Measurements from ENCODE around the gene TCHP. TPM values are rescaled to one million over a fixed set of nuclear protein-coding genes. Genes with fewer than 3 reads are reported as not detected.

The TCHP gene
- total and polyA plus RNA-seq, 2 of the 13 experiments (the other 11 are each of a cell fraction or from before 2014, with no cell fraction given), result 6.7 to 12.2 TPM

DNA sequence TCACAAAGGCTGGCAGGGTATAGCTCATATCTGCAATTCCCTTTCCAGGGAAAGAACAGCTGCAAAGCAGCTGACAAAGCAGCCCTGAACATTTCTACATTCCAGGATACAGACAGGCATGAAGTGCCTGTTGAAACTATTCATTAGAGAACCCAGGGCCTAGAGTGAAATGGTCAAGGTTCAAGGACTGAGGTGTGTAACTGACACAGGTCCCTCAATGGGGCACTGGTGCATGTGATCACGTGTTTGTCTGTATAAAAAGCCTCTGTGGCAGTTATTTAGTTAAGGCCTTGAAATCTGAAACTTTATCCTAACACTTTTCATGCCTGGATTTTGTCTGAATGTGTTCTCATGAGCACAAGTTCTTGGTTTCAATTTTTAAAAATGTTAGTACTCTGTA lies 49.0 kb downstream of the TCHP start (continued):
- TF ChIP-seq, protein P1, sequence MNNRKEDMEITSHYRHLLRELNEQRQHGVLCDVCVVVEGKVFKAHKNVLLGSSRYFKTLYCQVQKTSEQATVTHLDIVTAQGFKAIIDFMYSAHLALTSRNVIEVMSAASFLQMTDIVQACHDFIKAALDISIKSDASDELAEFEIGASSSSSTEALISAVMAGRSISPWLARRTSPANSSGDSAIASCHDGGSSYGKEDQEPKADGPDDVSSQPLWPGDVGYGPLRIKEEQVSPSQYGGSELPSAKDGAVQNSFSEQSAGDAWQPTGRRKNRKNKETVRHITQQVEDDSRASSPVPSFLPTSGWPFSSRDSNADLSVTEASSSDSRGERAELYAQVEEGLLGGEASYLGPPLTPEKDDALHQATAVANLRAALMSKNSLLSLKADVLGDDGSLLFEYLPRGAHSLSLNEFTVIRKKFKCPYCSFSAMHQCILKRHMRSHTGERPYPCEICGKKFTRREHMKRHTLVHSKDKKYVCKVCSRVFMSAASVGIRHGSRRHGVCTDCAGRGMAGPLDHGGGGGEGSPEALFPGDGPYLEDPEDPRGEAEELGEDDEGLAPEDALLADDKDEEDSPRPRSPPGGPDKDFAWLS (CRISPR knock-in tag; IDR thresholded peaks at IDR 0.05; ENCODE audit: borderline replicate concordance), result no peak
- no peak for TF ChIP-seq SSRP1 (CRISPR knock-in tag; IDR thresholded peaks at IDR 0.05)
- peak; percentile 95 for TF ChIP-seq SIX4 (CRISPR knock-in tag; IDR thresholded peaks at IDR 0.05)
- TF ChIP-seq TP53 (CRISPR knock-in tag; conservative IDR thresholded peaks at IDR 0.05), result no peak
- TF ChIP-seq, protein P2, sequence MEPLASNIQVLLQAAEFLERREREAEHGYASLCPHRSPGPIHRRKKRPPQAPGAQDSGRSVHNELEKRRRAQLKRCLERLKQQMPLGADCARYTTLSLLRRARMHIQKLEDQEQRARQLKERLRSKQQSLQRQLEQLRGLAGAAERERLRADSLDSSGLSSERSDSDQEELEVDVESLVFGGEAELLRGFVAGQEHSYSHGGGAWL (CRISPR knock-in tag; IDR thresholded peaks at IDR 0.05), result no peak
- TF ChIP-seq, protein P3, sequence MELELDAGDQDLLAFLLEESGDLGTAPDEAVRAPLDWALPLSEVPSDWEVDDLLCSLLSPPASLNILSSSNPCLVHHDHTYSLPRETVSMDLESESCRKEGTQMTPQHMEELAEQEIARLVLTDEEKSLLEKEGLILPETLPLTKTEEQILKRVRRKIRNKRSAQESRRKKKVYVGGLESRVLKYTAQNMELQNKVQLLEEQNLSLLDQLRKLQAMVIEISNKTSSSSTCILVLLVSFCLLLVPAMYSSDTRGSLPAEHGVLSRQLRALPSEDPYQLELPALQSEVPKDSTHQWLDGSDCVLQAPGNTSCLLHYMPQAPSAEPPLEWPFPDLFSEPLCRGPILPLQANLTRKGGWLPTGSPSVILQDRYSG (CRISPR knock-in tag; IDR thresholded peaks at IDR 0.05), result no peak
- no peak for TF ChIP-seq IKZF1 (IDR thresholded peaks at IDR 0.05)
- TF ChIP-seq ZNF644 (CRISPR knock-in tag; IDR thresholded peaks at IDR 0.05; ENCODE audit: low read depth), result peak; percentile 60; the same call in 1 of the 2 replicates
- no peak for TF ChIP-seq NFIB (CRISPR knock-in tag; IDR thresholded peaks at IDR 0.05; ENCODE audit: borderline replicate concordance)
- no peak for TF ChIP-seq NFE2L2 (IDR thresholded peaks at IDR 0.05; ENCODE audit: low read length)
- TF ChIP-seq ZNF737 (CRISPR knock-in tag; IDR thresholded peaks at IDR 0.05; ENCODE audit: borderline replicate concordance), result no peak
- TF ChIP-seq, protein P4, sequence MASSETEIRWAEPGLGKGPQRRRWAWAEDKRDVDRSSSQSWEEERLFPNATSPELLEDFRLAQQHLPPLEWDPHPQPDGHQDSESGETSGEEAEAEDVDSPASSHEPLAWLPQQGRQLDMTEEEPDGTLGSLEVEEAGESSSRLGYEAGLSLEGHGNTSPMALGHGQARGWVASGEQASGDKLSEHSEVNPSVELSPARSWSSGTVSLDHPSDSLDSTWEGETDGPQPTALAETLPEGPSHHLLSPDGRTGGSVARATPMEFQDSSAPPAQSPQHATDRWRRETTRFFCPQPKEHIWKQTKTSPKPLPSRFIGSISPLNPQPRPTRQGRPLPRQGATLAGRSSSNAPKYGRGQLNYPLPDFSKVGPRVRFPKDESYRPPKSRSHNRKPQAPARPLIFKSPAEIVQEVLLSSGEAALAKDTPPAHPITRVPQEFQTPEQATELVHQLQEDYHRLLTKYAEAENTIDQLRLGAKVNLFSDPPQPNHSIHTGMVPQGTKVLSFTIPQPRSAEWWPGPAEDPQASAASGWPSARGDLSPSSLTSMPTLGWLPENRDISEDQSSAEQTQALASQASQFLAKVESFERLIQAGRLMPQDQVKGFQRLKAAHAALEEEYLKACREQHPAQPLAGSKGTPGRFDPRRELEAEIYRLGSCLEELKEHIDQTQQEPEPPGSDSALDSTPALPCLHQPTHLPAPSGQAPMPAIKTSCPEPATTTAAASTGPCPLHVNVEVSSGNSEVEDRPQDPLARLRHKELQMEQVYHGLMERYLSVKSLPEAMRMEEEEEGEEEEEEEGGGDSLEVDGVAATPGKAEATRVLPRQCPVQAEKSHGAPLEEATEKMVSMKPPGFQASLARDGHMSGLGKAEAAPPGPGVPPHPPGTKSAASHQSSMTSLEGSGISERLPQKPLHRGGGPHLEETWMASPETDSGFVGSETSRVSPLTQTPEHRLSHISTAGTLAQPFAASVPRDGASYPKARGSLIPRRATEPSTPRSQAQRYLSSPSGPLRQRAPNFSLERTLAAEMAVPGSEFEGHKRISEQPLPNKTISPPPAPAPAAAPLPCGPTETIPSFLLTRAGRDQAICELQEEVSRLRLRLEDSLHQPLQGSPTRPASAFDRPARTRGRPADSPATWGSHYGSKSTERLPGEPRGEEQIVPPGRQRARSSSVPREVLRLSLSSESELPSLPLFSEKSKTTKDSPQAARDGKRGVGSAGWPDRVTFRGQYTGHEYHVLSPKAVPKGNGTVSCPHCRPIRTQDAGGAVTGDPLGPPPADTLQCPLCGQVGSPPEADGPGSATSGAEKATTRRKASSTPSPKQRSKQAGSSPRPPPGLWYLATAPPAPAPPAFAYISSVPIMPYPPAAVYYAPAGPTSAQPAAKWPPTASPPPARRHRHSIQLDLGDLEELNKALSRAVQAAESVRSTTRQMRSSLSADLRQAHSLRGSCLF (CRISPR knock-in tag; IDR thresholded peaks at IDR 0.05; ENCODE audit: borderline replicate concordance), result no peak
- TF ChIP-seq, protein P5, sequence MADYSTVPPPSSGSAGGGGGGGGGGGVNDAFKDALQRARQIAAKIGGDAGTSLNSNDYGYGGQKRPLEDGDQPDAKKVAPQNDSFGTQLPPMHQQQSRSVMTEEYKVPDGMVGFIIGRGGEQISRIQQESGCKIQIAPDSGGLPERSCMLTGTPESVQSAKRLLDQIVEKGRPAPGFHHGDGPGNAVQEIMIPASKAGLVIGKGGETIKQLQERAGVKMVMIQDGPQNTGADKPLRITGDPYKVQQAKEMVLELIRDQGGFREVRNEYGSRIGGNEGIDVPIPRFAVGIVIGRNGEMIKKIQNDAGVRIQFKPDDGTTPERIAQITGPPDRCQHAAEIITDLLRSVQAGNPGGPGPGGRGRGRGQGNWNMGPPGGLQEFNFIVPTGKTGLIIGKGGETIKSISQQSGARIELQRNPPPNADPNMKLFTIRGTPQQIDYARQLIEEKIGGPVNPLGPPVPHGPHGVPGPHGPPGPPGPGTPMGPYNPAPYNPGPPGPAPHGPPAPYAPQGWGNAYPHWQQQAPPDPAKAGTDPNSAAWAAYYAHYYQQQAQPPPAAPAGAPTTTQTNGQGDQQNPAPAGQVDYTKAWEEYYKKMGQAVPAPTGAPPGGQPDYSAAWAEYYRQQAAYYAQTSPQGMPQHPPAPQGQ (CRISPR knock-in tag; IDR thresholded peaks at IDR 0.05; ENCODE audit: borderline replicate concordance), result no peak
- no peak for TF ChIP-seq BORCS8-MEF2B (CRISPR knock-in tag; IDR thresholded peaks at IDR 0.05)
- no peak for TF ChIP-seq U2AF2 (IDR thresholded peaks at IDR 0.05; ENCODE audit: low read depth, low read length)
- TF ChIP-seq, protein P6, sequence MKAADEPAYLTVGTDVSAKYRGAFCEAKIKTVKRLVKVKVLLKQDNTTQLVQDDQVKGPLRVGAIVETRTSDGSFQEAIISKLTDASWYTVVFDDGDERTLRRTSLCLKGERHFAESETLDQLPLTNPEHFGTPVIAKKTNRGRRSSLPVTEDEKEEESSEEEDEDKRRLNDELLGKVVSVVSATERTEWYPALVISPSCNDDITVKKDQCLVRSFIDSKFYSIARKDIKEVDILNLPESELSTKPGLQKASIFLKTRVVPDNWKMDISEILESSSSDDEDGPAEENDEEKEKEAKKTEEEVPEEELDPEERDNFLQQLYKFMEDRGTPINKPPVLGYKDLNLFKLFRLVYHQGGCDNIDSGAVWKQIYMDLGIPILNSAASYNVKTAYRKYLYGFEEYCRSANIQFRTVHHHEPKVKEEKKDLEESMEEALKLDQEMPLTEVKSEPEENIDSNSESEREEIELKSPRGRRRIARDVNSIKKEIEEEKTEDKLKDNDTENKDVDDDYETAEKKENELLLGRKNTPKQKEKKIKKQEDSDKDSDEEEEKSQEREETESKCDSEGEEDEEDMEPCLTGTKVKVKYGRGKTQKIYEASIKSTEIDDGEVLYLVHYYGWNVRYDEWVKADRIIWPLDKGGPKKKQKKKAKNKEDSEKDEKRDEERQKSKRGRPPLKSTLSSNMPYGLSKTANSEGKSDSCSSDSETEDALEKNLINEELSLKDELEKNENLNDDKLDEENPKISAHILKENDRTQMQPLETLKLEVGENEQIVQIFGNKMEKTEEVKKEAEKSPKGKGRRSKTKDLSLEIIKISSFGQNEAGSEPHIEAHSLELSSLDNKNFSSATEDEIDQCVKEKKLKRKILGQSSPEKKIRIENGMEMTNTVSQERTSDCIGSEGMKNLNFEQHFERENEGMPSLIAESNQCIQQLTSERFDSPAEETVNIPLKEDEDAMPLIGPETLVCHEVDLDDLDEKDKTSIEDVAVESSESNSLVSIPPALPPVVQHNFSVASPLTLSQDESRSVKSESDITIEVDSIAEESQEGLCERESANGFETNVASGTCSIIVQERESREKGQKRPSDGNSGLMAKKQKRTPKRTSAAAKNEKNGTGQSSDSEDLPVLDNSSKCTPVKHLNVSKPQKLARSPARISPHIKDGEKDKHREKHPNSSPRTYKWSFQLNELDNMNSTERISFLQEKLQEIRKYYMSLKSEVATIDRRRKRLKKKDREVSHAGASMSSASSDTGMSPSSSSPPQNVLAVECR (CRISPR knock-in tag; IDR thresholded peaks at IDR 0.05; ENCODE audit: borderline replicate concordance), result peak; percentile 54; the same call in 1 of the 2 replicates

All from HepG2 (cell line).